GM18909 (cell line): ENCODE data around the gene DNM3.
"Not testable (repeated sequence)": the region's sequence is repeated elsewhere in the genome, so short reads cannot be mapped to it uniquely, and the experiment has no call there.

Source experiments
- ATAC-seq: cut with Tn5 transposase; IDR thresholded peaks from one replicate; pipeline ENCODE4 v1.9.1; 2021; ENCODE audit warnings: mild to moderate bottlenecking; ENCODE audit not compliant: unreplicated experiment, poor library complexity

DNM3 gene

DNA sequence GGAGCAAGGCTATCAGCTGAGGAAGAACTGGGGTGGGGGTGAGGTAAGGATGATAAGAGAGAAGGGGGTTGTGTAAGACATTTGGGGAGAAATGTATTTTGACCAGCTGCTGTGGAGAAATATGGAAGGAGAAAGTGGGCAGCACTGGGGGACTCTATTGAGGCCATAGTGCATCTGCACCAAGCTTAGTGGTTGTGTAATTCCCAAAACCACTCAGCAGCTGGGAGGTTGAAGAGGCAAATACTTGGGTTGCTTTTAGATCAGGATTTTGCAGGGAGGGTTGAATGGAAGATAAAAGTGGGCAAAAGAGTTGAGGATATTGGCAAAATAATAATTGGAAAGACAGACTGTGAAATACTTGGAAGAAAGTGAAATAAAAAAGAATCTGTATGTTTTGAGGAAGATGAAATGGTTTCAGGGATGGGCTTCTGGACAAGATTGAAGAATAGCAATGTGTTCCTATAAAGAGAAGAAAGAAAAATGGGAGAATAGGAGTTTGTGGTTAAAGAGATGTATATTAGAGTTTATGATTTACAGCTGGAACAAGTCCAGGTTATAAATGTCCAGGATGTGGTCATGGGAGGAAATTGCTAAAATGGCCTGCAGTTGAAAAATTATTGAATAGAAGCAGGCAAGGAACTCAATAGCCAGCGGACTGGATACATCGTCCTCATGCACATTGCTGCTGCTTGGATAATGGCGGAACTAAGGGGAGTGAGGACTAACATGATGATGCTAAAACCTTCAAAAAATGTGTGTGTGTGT is 162.7 kb downstream of the DNM3 start:
- ATAC-seq = no peak

DNA sequence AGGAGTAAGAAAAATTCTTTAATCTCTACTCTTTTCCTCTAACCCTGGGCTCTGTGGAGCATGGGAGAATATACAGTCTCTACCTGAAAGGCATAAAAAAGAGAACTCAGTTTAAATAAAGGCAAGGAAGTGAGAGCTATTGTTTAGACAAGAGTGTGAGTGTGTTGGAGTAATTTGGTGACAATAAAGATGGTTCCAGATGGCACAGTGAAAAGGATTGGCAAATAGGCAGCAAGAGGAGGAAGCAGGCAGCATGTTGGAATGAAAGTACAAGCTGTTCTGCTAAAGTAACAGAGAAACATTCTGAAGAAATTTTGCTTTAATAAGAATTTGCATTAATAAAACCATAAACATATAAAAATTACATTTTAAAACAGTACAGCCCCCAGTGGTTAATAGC is 163.4 kb downstream of the DNM3 start:
- no peak for ATAC-seq

DNA sequence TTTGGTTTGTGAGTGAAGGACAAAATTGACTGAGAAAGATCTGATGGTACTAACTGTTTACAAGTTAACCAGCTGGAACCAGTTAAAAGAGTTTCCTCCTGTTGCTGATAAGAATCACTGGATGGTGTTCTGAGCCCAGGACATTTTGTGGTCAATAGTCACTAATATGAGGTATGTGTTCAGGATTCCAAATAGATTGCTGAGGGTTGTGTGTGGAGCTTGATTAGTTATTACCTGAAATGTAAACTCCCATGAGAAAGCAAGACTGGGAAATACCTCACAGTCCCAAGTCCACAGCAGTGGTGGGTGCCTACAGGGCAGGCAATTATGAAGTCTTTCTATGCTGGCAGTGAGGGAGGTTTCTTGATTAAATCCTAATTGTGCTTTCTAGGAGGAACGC is 164.6 kb downstream of the DNM3 start:
- ATAC-seq = no peak

DNA sequence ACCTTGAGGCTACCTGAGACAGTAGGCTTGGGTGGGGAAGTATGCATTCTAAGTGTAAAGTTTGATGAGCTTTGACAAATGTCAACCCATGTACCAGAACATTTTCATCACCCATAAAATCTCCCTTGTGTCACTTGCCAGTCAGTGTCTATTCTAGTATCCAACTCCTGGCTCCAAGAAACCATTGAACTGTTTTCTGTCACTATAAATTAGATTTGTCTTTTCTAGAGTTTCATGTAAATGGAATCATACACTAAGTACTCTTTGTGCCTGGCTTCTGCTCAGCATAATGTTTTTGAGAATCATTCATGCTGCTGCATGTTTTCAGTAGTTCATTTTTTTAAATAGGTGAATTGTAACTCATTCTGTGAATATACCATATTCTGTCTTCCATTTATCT is 165.4 kb downstream of the DNM3 start:
- no peak for ATAC-seq

DNA sequence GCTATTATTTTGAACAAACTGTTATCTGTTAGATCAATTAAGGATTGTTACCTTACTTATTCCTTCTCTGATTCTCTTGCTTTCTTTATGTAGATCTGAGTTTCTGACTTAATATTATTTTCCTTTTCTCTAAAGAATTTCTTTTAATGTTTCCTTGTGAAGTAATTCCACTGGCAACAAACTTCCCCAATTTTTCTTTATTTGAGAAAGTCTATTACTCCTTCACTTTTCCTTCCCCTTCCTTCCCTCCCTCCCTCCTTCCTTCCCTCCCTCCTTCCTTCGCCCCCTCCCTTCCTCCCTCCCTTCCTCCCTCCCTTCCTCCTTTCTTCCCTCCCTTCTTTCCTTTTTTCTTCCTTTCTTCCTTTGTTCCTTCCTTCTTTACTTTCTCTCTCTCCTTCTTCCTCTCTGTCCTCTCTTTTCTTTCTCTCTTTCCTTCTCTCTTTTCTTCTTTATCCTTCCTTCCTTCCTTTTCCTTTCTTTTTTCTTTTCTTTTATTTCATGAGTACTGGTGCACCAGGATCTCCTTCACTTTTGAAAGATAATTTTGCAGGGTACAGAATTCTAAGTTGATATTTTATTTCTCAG is 177.5 kb downstream of the DNM3 start:
- no peak for ATAC-seq

DNA sequence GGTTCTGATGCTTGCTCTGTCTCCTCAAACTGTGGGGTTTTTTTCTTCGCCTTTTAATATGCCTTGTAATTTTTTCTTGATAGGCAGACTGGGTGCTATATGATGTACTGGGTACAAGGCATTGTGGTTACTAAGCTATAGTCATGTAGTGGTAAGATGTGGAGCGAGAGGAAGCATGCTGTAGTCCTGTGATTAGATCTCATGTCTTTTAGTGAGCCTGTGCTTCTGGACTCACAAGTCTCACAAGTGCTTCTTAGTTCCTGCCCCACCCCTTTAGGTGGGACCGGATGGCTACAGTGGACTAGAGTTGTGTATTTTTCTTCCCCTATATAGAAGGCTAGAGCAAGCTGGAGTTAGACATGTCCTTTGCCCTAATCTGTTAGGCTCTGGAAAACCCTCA is 178.7 kb downstream of the DNM3 start:
- no peak for ATAC-seq

DNA sequence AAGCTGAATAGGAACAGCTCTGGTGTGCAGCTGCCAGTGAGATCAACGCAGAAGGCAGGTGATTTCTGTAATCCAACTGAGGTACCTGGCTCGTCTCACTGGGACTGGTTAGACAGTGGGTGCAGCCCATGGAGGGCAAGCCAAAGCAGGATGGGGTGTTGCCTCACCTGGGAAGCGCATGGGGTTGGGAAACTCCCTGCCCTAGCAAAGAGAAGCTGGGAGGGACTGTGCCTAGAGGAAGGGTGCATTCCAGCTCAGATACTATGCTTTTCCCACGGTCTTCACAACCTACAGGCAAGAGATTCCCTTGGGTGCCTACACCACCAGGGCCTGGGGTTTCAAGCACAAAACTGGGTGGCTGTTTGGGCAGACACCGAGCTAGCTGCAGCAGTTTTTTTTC is 183.2 kb downstream of the DNM3 start:
- no peak for ATAC-seq

DNA sequence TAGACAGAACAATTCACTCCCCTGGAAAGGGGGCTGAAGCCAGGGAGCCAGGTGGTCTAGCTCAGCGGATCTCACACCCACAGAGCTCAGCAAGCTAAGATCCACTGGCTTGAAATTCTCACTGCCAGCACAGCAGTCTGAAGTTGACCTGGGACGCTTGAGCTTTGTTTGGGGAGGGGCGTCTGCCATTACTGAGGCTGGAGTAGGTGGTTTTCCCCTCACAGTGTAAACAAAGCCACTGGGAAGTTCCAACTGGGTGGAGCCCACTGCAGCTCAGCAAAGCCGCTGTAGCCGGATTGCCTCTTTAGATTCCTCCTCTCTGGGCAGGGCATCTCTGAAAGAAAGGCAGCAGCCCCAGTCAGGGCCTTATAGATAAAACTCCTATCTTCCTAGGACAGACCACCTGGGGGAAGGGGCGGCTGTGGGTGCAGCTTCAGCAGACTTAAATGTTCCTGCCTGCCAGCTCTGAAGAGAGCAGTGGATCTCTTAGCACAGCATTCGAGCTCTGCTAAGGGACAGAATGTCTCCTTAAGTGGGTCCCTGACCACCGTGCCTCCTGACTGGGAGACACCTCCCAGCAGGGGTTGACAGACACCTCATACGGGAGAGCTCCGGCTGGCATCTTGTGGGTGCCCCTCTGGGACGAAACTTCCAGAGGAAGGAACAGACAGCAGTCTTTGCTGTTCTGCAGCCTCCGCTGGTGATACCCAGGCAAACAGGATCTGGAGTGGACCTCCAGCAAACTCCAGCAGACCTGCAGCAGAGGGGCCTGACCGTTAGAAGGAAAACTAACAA is 183.8 kb downstream of the DNM3 start:
- not testable (repeated sequence) for ATAC-seq

DNA sequence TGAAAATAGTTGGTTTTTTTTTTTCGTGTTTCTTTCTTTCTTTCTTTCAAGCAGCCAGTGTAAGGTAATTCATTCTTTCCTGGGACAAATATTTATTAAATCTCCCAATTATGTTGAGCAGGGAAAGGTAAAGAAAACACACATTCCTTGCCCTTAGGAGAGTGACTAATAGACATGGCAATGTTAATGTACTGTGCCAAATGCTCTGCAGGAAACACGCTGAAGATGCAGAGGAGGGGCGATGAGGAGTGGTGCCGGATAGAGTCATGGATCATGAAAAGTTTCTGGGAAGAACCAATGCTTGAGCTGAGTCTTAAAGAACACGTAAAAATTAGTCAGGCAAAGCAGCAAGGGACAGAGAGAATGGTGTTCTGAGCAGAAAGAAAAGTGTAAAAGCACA is 199.2 kb downstream of the DNM3 start:
- ATAC-seq = no peak

DNA sequence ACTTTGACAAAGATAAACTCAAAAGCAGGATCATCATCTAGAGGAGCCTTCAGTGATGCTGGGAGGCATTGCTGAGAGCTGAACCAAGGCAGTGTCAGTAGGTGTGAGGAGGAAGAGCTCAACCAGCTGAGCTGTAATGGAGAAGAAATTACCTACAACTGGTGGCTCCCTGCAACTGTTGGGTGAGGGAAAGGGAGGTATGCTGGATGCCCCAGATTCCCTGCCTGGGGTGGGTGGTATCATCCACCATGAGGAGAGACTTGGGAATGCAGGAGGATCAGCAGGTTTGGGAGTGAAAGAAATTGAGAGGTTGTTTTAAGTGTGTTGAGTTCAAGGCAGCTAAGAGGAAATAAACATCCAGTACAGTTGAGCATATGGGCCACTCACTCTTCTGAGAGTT is 199.8 kb downstream of the DNM3 start:
- ATAC-seq = no peak

DNA sequence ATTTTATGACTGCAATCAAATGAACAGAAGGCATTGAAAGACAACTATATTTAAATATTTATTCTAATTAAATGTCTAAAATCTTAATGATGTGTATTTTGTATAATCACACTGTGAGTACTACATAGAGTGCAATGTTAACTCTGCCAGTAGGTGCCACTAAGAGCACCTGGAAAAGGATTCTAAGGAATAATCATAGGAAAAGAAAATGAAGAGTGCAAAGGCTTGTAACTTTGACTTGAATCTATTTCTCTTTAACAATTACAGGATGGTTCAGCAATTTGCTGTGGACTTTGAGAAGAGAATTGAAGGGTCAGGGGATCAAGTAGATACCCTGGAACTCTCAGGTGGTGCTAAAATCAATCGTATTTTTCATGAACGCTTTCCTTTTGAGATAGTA is 200.4 kb downstream of the DNM3 start:
- no peak for ATAC-seq

DNA sequence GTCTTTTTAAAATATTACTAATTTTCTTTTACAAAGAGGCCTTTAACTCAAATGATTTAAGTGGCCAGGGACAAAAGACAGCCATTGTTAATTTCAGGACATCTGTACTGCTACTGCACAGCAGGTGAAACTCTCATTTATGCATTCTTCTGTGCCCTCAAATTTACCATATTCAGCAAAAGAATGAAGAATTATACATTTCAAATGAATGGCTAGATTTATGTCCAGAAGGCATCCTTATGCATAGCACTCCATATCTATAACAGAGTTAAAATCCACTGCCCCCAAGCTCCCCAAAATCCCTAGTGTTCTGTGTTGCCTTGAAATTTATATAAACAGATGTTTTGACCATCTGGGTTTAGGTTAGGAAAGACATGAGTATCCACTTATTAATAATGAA is 202.6 kb downstream of the DNM3 start:
- no peak for ATAC-seq

DNA sequence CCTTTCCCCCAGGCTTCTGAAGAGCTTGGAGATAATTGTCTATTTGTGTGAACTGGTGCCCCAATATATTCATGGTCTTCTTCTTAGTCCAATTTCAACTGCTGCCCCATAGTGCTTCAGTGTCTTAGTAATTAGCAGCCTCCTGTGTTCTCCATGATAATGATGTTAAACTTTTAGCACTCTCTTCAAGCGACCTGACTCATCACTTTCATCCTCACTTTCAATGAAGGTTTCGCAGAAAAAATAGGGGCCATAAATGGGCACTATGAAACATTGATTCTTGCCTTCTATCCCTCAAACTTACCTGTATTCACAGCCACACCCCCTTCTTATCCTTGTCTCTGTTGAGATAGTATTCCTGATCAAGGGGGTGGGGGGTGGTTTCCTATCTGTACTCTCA is 210.6 kb downstream of the DNM3 start:
- no peak for ATAC-seq

DNA sequence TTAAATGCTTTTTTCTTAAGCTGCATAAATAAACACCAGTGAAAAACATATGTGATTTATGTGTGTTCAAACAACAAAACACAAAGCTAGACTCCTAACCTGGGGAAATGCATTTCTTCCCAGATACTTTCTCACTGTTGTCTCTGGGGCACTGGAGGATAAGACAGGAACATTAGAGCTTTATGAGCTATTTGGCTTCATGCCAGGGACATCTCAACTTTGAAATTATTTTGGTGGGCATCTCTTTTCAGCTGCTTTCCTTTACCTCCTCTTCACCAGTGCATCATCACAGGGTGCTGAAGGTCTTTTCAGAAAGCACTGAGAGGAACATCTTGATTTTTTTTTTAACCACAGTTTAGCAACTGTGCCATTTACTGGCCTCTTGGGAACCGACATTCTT is 212.9 kb downstream of the DNM3 start:
- no peak for ATAC-seq

DNA sequence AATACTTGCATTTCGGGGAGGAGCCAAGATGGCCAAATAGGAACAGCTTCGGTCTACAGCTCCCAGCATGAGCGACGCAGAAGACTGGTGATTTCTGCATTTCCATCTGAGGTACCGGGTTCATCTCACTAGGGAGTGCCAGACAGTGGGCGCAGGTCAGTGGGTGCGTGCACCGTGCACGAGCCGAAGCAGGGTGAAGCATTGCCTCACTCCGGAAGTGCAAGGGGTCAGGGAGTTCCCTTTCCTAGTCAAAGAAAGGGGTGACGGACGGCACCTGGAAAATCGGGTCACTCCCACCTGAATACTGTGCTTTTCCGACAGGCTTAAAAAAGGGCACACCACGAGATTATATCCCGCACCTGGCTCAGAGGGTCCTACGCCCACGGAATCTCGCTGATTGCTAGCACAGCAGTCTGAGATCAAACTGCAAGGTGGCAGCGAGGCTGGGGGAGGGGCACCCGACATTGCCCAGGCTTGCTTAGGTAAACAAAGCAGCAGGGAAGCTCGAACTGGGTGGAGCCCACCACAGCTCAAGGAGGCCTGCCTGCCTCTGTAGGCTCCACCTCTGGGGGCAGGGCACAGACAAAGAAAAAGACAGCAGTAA is 214.6 kb downstream of the DNM3 start:
- ATAC-seq = not testable (repeated sequence)

DNA sequence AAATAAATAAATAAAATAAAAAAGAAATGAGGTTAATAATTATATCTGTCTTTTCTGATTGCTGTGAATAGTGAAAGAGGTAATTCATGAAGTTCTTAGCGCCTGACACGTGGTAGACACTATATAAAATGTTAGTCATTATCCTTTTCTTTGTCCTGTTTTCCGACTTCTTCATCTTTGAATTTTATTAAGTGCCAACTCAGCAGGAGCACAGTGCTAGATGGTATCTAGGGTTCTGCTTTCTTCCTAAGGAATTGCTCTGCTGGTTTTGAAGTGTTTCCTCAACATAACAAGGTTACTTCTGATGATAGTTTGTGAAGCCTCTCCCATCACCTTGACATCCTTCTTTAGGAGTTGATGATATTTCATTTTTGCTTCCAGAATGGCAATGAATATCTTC is 227.0 kb downstream of the DNM3 start:
- no peak for ATAC-seq

DNA sequence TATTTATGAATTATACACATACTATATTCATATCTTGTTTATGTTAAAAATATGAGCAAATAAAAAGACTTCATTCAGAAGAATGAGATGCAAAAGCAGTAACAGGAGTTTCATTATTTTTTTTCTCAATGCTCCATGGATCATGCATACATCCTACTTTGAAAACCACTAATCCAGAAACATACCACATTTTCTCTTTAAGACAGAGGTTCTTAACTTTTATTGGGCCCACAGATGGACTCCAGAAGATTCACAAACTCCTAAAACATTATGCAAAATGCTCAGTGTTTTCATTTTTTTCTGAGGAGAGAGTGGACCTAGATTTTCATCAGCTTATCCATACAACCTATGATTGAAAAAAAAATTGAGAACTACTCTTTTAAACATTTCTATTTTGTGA is 227.8 kb downstream of the DNM3 start:
- ATAC-seq = no peak

DNA sequence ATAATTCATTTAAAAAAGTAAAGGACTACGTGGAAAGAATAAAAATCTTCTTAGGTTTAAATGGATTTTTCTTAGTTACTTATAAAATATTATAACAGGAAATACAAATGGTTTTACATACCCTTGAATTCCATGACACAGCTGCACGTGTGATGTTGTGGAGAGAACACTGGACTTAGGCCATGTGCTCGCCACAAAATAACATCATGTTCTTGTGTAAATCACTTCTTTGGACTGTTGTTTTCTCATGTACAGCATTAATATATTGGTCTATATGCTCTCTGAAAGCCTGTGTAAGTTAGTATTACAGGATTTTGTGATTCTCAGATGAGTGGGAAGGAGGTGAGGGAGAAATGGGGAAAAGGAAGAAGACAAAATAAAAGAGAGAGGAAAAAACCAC is 228.2 kb downstream of the DNM3 start:
- ATAC-seq = no peak

DNA sequence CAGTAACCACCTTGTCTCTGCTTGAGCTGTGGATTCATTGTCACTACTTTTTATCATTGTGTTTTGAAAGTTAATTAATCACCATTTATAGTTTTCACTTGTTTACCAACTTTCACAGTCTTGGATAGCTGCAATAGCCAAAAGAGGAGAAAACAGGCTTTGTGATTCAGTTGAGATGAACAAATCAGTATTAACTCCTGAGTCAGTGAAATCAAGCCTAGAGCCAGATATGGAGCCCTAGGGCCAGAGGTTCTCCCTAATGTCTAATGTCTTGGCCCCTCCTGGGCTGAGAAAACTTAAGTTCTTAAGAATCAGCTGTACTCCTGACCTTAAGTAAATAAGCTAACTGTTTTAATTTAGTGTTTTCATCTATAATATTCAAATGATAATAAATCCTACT is 228.8 kb downstream of the DNM3 start:
- no peak for ATAC-seq

DNA sequence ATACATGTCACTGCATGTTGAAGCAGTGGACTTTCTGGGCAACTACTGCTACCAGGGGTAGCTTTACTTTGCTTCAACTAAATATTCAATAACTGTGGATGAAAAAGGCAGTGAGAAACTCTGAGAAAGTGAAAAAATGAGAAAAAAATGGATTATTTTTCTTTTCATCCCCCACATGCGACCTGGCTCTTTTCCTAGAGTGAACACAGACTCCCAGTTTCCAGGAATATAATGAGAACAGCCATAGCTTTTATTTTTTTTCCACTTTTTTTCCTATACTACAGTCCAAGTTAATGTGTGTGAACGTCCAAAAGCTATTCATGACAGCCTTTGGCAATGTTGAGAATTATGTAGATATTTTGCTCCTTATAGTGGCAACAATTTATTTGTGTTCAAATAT is 230.4 kb downstream of the DNM3 start:
- no peak for ATAC-seq

DNA sequence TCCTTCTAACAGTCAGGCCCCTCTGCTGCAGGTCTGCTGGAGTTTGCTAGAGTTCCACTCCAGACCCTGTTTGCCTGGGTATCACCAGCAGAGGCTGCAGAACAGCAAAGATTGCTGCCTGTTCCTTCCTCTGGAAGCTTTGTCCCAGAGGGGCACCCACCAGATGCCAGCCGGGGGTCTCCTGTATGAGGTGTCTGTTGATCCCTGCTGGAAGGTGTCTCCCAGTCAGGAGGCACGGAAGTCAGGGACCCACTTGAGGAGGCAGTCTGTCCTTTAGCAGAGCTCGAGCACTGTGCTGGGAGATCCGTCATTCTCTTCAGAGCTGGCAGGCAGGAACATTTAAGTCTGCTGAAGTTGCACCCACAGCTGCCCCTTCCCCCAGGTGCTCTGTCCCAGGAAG is 238.6 kb downstream of the DNM3 start:
- ATAC-seq = not testable (repeated sequence)
